Measurements from ENCODE around the gene F2RL2. TPM values are rescaled to one million over a fixed set of nuclear protein-coding genes. Genes with fewer than 3 reads are reported as not detected.

The F2RL2 gene
- total RNA-seq, 1 donor from 2014 or later = not detected

DNA sequence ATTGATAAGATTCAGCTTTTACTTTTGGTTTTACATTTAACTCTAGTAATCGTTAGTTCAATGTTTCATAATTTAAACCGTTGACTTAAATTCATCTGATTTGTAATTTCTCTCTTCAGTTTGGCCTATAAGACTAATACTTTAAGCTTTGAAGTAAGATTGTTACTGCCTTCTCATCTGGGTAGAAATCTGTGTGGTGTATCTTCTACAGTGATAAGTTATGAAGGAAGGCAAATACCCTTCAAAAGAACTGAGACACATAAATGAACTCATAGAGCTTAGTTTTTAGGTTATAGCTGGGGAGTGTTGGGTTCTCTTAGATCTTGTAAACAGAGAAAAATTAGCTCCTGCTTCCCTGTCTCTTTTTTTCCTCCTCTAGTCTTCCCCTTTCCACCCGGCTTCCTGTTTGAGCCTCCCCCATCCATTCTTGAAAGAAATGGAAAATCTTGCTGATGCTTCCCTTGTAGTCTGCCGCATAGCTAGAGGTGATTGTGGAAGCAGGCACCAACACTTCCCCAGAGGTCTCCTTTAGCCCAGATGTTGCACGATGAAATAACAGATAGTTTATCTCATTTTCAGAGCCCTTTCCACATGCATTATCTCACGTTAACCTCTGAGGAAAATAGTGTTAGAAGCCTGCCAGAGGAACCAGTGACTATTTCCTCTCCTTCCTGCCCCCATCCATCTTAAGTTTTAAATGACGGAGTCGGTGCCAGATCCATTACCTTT, 2.0 kb upstream of the F2RL2 start:
- H3K27me3 ChIP-seq (ENCODE audit: low read depth) = no peaks in the 10 kb centered on the region
- H3K4me1 ChIP-seq = no peaks in the 10 kb centered on the region
- intact Hi-C loops (cut with DNase I) = no loop called here
- H3K27ac ChIP-seq = no peak overlapping the region
- ATAC-seq = no peak
- H3K4me3 ChIP-seq = no peak overlapping the region
- DNase-seq = no peak
- TF ChIP-seq, protein P1, sequence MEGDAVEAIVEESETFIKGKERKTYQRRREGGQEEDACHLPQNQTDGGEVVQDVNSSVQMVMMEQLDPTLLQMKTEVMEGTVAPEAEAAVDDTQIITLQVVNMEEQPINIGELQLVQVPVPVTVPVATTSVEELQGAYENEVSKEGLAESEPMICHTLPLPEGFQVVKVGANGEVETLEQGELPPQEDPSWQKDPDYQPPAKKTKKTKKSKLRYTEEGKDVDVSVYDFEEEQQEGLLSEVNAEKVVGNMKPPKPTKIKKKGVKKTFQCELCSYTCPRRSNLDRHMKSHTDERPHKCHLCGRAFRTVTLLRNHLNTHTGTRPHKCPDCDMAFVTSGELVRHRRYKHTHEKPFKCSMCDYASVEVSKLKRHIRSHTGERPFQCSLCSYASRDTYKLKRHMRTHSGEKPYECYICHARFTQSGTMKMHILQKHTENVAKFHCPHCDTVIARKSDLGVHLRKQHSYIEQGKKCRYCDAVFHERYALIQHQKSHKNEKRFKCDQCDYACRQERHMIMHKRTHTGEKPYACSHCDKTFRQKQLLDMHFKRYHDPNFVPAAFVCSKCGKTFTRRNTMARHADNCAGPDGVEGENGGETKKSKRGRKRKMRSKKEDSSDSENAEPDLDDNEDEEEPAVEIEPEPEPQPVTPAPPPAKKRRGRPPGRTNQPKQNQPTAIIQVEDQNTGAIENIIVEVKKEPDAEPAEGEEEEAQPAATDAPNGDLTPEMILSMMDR (IDR thresholded peaks at IDR 0.05) = no peak
- peaks cover 4% of the 10 kb centered on the region for H3K36me3 ChIP-seq
- no peaks in the 10 kb centered on the region for H3K9me3 ChIP-seq

DNA sequence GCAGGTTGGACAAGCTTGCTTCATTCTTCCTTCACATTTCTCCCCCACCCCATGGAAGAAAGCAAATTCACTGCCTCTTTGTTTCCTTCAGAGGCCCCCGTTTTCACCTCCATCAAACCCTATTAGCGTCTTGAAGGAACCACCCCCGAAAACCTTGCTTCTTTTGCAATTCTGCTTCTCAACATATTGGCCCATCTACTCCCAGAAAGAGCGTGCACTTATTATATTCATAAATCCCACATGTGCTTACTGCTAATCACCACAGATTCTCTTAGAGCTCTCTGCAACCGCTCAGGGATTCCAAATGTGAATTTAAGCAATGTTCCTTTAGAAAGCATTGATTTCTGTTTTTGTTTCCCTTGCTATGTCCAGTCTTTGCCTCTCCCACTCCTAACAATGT, 1.1 kb downstream of the F2RL2 start:
- Histone ChIP-seq H3K27ac (no peak overlapping the region), H3K4me3 (no peak overlapping the region), H3K9me3 (no peaks in the 10 kb centered on the region), H3K4me1 (no peaks in the 10 kb centered on the region), H3K27me3 (ENCODE audit: low read depth) (no peaks in the 10 kb centered on the region), H3K36me3 (no peaks in the 10 kb centered on the region)
- ATAC-seq = no peak
- no peak for DNase-seq
- TF ChIP-seq, protein P1 (IDR thresholded peaks at IDR 0.05) = no peak
- intact Hi-C loops (cut with DNase I) = no loop called here

DNA sequence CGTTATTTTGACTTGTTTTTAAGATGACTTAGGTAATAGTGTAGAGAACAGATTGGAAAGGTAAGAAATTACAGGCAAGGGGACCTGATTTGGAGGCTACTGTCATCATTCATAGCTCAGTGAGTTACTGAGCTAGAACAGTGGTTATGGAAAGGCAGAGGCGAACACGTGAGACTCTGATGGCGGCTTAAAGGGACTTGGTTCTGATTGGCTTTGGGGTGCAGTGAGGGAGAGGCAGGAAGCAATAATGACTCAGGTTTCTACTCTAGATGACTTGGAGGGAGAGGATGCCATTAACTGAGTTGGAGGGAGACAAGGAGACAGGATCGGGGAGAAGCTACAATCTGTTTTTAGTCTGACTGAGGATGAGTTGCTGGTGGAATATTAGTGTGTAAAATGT, 3.0 kb downstream of the F2RL2 start:
- Histone ChIP-seq H3K27me3 (ENCODE audit: low read depth) (no peaks in the 10 kb centered on the region), H3K27ac (no peak overlapping the region), H3K36me3 (no peaks in the 10 kb centered on the region), H3K9me3 (no peaks in the 10 kb centered on the region), H3K4me1 (no peaks in the 10 kb centered on the region), H3K4me3 (no peak overlapping the region)
- no peak for DNase-seq
- TF ChIP-seq, protein P1 (IDR thresholded peaks at IDR 0.05) = no peak
- intact Hi-C loops (cut with DNase I) = no loop called here
- no peak for ATAC-seq

DNA sequence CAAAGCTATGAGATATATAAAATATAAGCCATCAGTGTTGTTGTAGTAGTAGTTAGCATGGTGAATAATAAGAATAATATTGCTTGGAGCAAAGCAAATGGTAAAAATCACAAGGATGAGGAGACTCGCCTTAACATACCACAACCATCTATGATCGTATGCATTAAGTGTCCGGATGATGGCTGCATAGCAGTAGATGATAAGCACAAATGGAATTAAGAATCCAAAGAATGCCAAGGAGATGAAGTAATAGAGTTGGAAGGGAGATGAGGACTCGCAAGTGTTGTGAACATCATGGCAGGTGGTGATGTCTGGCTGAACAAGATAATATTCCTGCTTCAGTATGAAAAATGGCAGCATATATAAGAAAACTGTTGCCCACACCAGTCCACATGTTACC, 5.5 kb downstream of the F2RL2 start:
- Histone ChIP-seq H3K27me3 (ENCODE audit: low read depth) (no peaks in the 10 kb centered on the region), H3K4me1 (no peaks in the 10 kb centered on the region), H3K27ac (no peak overlapping the region), H3K9me3 (no peaks in the 10 kb centered on the region), H3K4me3 (no peak overlapping the region), H3K36me3 (no peaks in the 10 kb centered on the region)
- ATAC-seq (no peak), DNase-seq (no peak)
- intact Hi-C loops (cut with DNase I) = no loop called here
- TF ChIP-seq, protein P1 (IDR thresholded peaks at IDR 0.05) = no peak

DNA sequence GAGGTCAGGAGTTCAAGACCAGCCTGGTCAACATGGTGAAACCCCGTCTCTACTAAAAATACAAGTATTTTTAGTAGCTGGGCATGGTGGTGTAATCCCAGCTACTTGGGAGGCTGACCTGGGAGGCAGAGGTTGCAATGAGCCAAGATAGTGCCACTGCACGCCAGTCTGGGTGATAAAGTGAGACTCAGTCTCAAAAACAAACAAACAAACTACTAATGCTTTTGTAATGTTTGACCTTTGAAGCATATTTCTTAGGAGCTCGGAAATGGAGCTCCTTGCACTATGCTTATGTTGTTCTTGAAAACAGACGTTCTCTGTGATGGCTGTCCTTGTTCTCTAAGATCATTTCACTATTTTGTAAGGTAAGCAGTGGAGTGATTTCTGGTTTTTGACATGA, 6.0 kb downstream of the F2RL2 start:
- TF ChIP-seq, protein P1 (IDR thresholded peaks at IDR 0.05) = no peak
- Histone ChIP-seq H3K27me3 (ENCODE audit: low read depth) (no peaks in the 10 kb centered on the region), H3K9me3 (no peaks in the 10 kb centered on the region), H3K27ac (no peak overlapping the region), H3K4me1 (no peaks in the 10 kb centered on the region), H3K4me3 (no peak overlapping the region), H3K36me3 (no peaks in the 10 kb centered on the region)
- ATAC-seq (no peak), DNase-seq (no peak)
- intact Hi-C loops (cut with DNase I) = no loop called here
